Mononuclear cell (primary cell): ENCODE results near the gene TBC1D8B. TPM values are rescaled to one million over a fixed set of nuclear protein-coding genes. Genes with fewer than 3 reads are reported as not detected.
"Not testable (repeated sequence)": the region's sequence is repeated elsewhere in the genome, so short reads cannot be mapped to it uniquely, and the experiment has no call there.

Experiments
- H3K27me3 ChIP-seq: 2 replicates; pipeline ENCODE4 v1.6.0; 2011; ENCODE audit warnings: low read length, control low read depth; ENCODE audit not compliant: insufficient read depth
- H3K4me1 ChIP-seq: 2 replicates; pipeline ENCODE4 v1.5.1; 2011; ENCODE audit warnings: mild to moderate bottlenecking, low read length, control low read depth; ENCODE audit not compliant: insufficient read depth
- H3K4me3 ChIP-seq: 2 replicates; pipeline ENCODE4 v1.5.1; 2011; ENCODE audit warnings: mild to moderate bottlenecking, low read length, moderate library complexity
- H3K9me3 ChIP-seq: 2 replicates; pipeline ENCODE4 v1.5.1; 2011; ENCODE audit warnings: low read depth, mild to moderate bottlenecking, control low read depth, low read length
- total RNA-seq: library from RNA; depleted of rRNA; stranded (reverse); fragments of >200 nt; gene quantifications from one replicate; pipeline ENCODE4 v1.2.3, GENCODE V29; 2012

TBC1D8B gene
- 0.73 TPM for total RNA-seq

GRCh38 chrX:106802388-106803275, at the start of gene TBC1D8B:
TSS of gene TBC1D8B (plus strand) at chrX:106802673. CDS start at chrX:106802854, 181 bp downstream.
- H3K27me3 ChIP-seq: peaks cover 6% of the 10 kb centered on the region
- no peaks in the 10 kb centered on the region for H3K9me3 ChIP-seq
- H3K4me1 ChIP-seq: peaks cover 17% of the 10 kb centered on the region
- peak within 1 kb of the TSS; percentile 40 for H3K4me3 ChIP-seq

GRCh38 chrX:106769288-106769687, 33.2 kb upstream of the TBC1D8B start:
- H3K9me3 ChIP-seq, H3K4me1 ChIP-seq, H3K4me3 ChIP-seq, H3K27me3 ChIP-seq: not testable (repeated sequence)

- no peaks in the 10 kb centered on the region for H3K9me3 ChIP-seq
- no peak overlapping the region for H3K4me3 ChIP-seq
- no peaks in the 10 kb centered on the region for H3K4me1 ChIP-seq
- no peaks in the 10 kb centered on the region for H3K27me3 ChIP-seq
Observed at GRCh38 chrX:106774981-106775380, 27.5 kb upstream of the TBC1D8B start.

- H3K4me1 ChIP-seq: no peaks in the 10 kb centered on the region
- no peaks in the 10 kb centered on the region for H3K9me3 ChIP-seq
- no peak overlapping the region for H3K4me3 ChIP-seq
- no peaks in the 10 kb centered on the region for H3K27me3 ChIP-seq
Observed at GRCh38 chrX:106780264-106780663, 22.2 kb upstream of the TBC1D8B start.

- H3K4me1 ChIP-seq: no peaks in the 10 kb centered on the region
- no peaks in the 10 kb centered on the region for H3K9me3 ChIP-seq
- no peaks in the 10 kb centered on the region for H3K27me3 ChIP-seq
- no peak overlapping the region for H3K4me3 ChIP-seq
Observed at GRCh38 chrX:106780664-106781377, 21.7 kb upstream of the TBC1D8B start.

- Histone ChIP-seq H3K4me1 (no peaks in the 10 kb centered on the region), H3K27me3 (no peaks in the 10 kb centered on the region), H3K9me3 (no peaks in the 10 kb centered on the region), H3K4me3 (no peak overlapping the region)
Observed at GRCh38 chrX:106783716-106784115, 18.8 kb upstream of the TBC1D8B start.

GRCh38 chrX:106791495-106791894, 11.0 kb upstream of the TBC1D8B start:
- H3K4me3 ChIP-seq: no peak overlapping the region
- H3K4me1 ChIP-seq: no peaks in the 10 kb centered on the region
- H3K9me3 ChIP-seq: no peaks in the 10 kb centered on the region
- no peaks in the 10 kb centered on the region for H3K27me3 ChIP-seq

- Histone ChIP-seq H3K4me1 (peaks cover 17% of the 10 kb centered on the region), H3K4me3 (peak overlapping the region; percentile 40), H3K9me3 (no peaks in the 10 kb centered on the region), H3K27me3 (peaks cover 6% of the 10 kb centered on the region)
Observed at GRCh38 chrX:106802063-106802387, 448 bp upstream of the TBC1D8B start.

GRCh38 chrX:106811131-106811910, 8.8 kb downstream of the TBC1D8B start:
- H3K9me3 ChIP-seq: no peaks in the 10 kb centered on the region
- H3K4me3 ChIP-seq: no peak overlapping the region
- H3K27me3 ChIP-seq: no peaks in the 10 kb centered on the region
- no peaks in the 10 kb centered on the region for H3K4me1 ChIP-seq

GRCh38 chrX:106812930-106813329, 10.5 kb downstream of the TBC1D8B start:
- not testable (repeated sequence) for H3K9me3 ChIP-seq, H3K4me3 ChIP-seq, H3K27me3 ChIP-seq, H3K4me1 ChIP-seq

GRCh38 chrX:106814093-106814492, 11.6 kb downstream of the TBC1D8B start:
- not testable (repeated sequence) for H3K4me3 ChIP-seq, H3K9me3 ChIP-seq, H3K4me1 ChIP-seq, H3K27me3 ChIP-seq

GRCh38 chrX:106862972-106863688, 60.7 kb downstream of the TBC1D8B start:
- H3K4me3 ChIP-seq: no peak overlapping the region
- H3K9me3 ChIP-seq: no peaks in the 10 kb centered on the region
- H3K4me1 ChIP-seq: no peaks in the 10 kb centered on the region

GRCh38 chrX:106863697-106864096, 61.2 kb downstream of the TBC1D8B start:
- no peaks in the 10 kb centered on the region for H3K9me3 ChIP-seq
- H3K4me1 ChIP-seq: no peaks in the 10 kb centered on the region
- H3K27me3 ChIP-seq: no peaks in the 10 kb centered on the region
- no peak overlapping the region for H3K4me3 ChIP-seq

More at GRCh38 chrX:106862972-106863688, 60.7 kb downstream of the TBC1D8B start:
- no peaks in the 10 kb centered on the region for H3K27me3 ChIP-seq

- H3K4me3 ChIP-seq, H3K27me3 ChIP-seq, H3K4me1 ChIP-seq, H3K9me3 ChIP-seq: not testable (repeated sequence)
Observed at GRCh38 chrX:106872796-106873195, 70.3 kb downstream of the TBC1D8B start.
